ENCODE measurements around the gene NDUFS8.
A peak's percentile ranks its signal among the peaks of the same experiment; 100 is the strongest.

NDUFS8 gene

GRCh38 chr11:68016161-68016903, 14.1 kb upstream of the NDUFS8 start:
- DNase-seq (ENCODE audit: low read depth) = no peak

GRCh38 chr11:68016904-68017817, 13.3 kb upstream of the NDUFS8 start:
- DNase-seq (ENCODE audit: low read depth) = no peak

- DNase-seq (ENCODE audit: low read depth) = no peak
These were observed 12.3 kb upstream of the NDUFS8 start for GRCh38 chr11:68017980-68018729.

- DNase-seq (ENCODE audit: low read depth) = no peak
These were observed 11.7 kb upstream of the NDUFS8 start for GRCh38 chr11:68018730-68019190.

DNA sequence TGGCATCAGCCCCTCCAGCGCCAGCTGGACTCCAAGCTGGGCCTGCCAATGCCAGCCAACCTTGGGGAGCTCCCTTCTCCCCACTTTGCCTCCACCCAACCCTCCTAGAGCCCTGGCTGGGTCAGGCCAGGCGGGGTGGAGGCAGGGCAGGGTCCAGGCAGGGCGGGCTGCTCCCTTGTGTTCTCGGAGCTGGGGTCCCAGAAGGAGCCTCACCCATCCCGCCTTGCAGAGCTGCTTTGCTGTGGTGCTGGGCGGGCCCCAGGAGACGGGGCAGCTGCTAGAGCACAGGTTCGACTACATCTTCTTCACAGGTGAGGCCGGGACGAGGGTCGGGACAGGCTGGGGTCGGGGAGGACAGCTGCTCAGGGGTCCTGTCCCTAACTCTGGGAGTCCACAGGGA, 11.0 kb upstream of the NDUFS8 start:
- DNase-seq (ENCODE audit: low read depth) = no peak

DNA sequence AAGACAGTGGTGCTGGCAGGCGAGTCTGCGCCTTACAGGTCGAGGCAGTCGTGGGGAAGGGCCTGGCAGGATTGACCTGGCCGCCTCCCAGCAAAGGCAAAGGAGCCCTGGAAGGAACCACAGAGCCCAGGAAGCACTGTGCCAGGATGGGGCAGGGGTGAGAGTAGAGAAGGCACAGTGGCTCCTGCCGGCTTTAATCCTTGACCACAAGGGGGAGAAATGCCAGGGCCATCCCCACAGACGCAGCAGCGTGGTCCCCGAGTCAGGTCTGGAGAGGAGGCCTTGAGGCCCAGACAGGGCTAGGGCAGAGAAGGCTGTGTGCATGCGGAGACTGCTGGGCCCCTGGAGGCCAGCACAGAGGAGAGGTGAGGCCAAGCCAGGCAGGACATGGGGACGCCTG, 9.9 kb upstream of the NDUFS8 start:
- peak; percentile 70 for DNase-seq (ENCODE audit: low read depth)

DNA sequence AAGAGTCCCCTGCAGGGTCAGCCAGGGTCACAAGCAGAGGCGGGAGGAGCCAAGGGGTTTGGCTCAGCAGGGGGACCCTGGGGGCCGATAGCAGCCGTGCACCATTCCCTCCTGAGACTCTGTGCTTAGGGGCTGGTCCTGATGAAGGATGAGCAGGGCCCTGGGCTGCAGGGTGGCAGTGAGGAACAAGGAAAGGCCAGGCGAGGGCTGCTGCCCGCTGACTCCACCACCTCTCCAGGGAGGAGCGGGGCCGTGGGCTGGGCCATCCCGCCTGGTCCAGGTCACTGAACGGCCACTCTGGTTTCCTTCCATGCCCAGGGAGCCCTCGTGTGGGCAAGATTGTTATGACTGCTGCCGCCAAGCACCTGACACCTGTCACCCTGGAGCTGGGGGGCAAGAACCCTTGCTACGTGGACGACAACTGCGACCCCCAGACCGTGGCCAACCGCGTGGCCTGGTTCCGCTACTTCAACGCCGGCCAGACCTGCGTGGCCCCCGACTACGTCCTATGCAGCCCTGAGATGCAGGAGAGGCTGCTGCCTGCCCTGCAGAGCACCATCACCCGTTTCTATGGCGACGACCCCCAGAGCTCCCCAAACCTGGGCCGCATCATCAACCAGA, 9.2 kb upstream of the NDUFS8 start:
- DNase-seq (ENCODE audit: low read depth) = peak; percentile 41

GRCh38 chr11:68022531-68022930, 8.0 kb upstream of the NDUFS8 start:
- DNase-seq (ENCODE audit: low read depth) = no peak

DNA sequence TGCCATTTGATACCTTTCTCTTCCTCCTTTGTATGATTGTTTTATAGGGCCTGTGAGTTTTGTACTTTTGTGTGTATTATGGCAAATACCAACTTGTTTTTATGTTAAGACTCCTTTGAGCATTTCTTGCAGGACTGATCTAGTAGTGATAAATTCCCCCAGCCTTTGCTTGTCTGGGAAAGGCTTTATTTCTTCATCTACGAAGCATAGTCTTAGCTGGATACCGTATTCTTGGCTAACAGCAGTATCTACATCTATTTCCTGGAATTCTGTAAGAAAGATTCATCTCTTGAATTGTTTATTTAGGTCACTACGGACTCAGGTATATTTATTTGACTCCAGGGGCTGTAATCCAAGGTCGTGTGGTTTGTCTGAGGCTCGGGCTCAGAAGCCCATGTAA, 6.0 kb upstream of the NDUFS8 start:
- no peak for DNase-seq (ENCODE audit: low read depth)

DNA sequence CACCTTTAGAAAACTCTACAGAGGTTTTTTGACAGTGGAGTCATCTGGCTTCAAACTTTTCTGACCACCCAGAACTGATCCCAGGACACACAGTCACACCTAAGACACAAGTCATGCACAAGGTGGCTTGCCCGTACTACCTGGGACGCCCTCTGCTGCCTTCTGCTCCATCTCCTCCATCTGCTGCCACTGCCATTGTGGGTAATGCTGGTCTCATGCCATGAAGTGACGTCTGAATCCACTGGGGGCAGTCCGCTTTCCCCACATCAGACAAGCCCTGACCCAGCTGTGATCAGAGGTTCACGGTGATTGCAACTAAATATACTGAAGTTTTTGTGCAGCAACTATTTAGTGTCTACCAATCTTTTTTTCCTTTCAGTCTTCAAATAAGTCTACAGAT, 5.4 kb upstream of the NDUFS8 start:
- DNase-seq (ENCODE audit: low read depth) = no peak

- no peak for DNase-seq (ENCODE audit: low read depth)
These were observed 3.9 kb upstream of the NDUFS8 start for GRCh38 chr11:68026391-68027105.

DNA sequence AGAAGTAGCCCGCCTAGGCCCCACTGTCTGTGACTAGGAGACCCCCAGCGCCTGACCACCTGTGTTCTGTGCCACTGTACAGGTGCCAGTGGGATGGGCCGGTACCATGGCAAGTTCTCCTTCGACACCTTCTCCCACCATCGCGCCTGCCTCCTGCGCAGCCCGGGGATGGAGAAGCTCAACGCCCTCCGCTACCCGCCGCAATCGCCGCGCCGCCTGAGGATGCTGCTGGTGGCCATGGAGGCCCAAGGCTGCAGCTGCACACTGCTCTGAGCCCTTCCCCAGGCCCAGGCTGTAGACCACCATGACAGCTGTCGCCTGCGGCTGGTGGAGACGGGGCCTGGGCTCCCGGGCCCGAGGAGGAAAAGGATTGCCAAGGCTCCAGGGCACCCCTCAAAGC, 2.8 kb upstream of the NDUFS8 start:
- no peak for DNase-seq (ENCODE audit: low read depth)

DNA sequence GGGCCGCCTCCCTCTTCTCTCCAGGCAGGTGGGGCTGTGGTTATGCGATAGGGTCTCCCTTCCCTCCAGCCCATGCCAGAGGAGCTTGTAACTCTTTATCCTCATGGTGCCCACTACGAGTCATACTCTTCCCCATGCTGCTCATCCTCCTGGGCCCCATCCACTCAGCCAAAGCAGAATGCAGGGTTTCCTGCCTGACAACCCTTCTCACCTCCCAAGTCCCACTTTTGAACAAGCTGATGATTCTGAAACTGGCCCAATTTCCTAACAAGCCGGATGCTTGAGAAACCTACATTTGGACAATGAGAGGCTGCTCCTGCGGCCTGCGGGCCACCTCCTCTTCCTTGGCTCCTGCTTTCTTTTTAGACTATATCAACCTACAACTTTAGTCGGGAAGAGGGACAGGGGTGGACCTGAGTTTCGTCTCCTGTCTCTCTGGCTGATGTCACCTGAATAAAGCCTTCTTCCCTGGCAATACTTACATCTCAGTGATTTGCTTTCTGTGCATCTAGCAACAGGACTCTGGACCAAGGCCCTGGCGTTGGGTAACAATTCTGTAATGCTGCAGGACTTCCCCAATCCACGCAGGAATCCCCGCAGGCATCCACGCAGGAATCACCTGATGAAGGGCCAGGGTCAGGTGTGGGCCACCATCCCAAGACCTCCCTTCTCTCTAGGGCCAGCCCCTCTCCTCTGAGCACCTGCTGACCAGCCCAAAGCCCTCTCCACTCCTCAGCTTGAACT, 1.5 kb upstream of the NDUFS8 start:
- peak; percentile 65 for DNase-seq (ENCODE audit: low read depth)

GRCh38 chr11:68031144-68031464, 623 bp downstream of the NDUFS8 start:
- peak; percentile 40 for DNase-seq (ENCODE audit: low read depth)

DNA sequence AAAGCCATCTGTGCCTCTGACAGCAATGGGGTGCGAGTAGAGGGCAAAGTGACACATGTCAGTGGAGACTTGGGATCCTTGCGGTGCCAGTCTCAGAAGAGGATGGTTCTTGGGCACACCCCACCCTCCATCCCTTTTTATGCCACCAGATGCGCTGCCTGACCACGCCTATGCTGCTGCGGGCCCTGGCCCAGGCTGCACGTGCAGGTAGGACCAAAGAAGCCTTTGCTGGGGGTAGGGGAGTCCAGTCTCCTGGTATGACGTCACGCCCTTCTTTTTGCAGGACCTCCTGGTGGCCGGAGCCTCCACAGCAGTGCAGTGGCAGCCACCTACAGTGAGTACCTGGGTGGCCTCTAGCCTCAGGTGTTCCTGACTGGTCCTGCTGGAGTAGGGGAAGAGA, 1.5 kb downstream of the NDUFS8 start:
- no peak for DNase-seq (ENCODE audit: low read depth)

DNA sequence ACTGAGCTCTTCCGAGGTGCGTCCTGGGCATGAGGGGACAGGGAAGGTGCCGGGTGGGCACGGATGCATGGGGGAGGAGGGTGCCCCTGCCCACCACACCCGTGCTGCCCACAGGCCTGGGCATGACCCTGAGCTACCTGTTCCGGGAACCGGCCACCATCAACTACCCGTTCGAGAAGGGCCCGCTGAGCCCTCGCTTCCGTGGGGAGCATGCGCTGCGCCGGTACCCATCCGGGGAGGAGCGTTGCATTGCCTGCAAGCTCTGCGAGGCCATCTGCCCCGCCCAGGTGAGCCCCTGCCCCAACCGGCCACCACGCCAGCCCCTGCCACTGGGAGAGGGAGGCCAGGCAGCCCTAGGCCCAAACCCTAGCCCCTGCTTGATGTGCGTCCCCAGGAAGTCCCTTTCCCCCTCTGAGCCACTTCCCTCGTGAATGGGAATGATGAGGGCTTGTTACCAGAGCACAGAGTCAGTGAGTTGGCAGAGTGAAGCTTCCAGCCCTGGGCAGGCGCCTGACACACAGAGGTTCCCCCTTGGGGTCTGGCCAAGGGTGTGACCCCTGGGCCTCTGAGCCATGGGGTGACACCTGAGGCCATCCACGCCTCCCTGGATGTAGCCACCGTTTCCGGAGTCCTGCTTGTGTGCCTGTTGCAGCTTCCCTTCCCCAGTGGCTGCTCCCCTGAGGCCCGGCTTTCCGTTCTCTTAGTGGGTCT, 2.7 kb downstream of the NDUFS8 start:
- DNase-seq (ENCODE audit: low read depth) = no peak

- no peak for DNase-seq (ENCODE audit: low read depth)
These were observed 3.2 kb downstream of the NDUFS8 start for GRCh38 chr11:68033708-68034045.

GRCh38 chr11:68035266-68035876, 4.9 kb downstream of the NDUFS8 start:
- DNase-seq (ENCODE audit: low read depth) = no peak

- no peak for DNase-seq (ENCODE audit: low read depth)
These were observed 5.7 kb downstream of the NDUFS8 start for GRCh38 chr11:68036141-68036716.
